HT1080 (cell line): ENCODE measurements around the gene IKZF2. TPM values are rescaled to one million over a fixed set of nuclear protein-coding genes. Genes with fewer than 3 reads are reported as not detected.

Source experiments
- DNase-seq: peaks from one replicate; pipeline ENCODE4 v3.0.0-alpha.2; 2015; ENCODE audit warnings: low read depth
- total RNA-seq: library from RNA; depleted of rRNA; stranded (reverse); fragments of >200 nt; shearing (Covaris generic); gene quantifications from 2 replicates; pipeline ENCODE4 v1.2.3, GENCODE V29; 2014

Gene IKZF2
- total RNA-seq, 1 experiment from 2014 or later = 1.6 TPM

- DNase-seq = no peak
Observed at GRCh38 chr2:213002383-213002782, 149.0 kb downstream of the IKZF2 start.

- DNase-seq = no peak
Observed at GRCh38 chr2:213001297-213001910, 150.0 kb downstream of the IKZF2 start.

- no peak for DNase-seq
Observed at GRCh38 chr2:212998626-212999359, 152.6 kb downstream of the IKZF2 start.

GRCh38 chr2:212997526-212998020 lies 153.8 kb downstream of the IKZF2 start:
- DNase-seq = no peak

- DNase-seq = peak; percentile 20
Observed at GRCh38 chr2:212995920-212996319, 155.5 kb downstream of the IKZF2 start.

- no peak for DNase-seq
Observed at GRCh38 chr2:212994976-212995375, 156.4 kb downstream of the IKZF2 start.

GRCh38 chr2:212991120-212991519 lies 160.3 kb downstream of the IKZF2 start:
- DNase-seq = no peak

GRCh38 chr2:212990697-212991096 lies 160.7 kb downstream of the IKZF2 start:
- no peak for DNase-seq

- no peak for DNase-seq
Observed at GRCh38 chr2:212987492-212987891, 163.9 kb downstream of the IKZF2 start.

- DNase-seq = no peak
Observed at GRCh38 chr2:212984129-212984528, 167.3 kb downstream of the IKZF2 start.

- DNase-seq = no peak
Observed at GRCh38 chr2:212979799-212980198, 171.6 kb downstream of the IKZF2 start.

GRCh38 chr2:212979046-212979612 lies 172.3 kb downstream of the IKZF2 start:
- DNase-seq = no peak

GRCh38 chr2:212977152-212977551 lies 174.3 kb downstream of the IKZF2 start:
- DNase-seq = no peak

GRCh38 chr2:212975333-212975732 lies 176.1 kb downstream of the IKZF2 start:
- no peak for DNase-seq

GRCh38 chr2:212974692-212975091 lies 176.7 kb downstream of the IKZF2 start:
- DNase-seq = peak; percentile 75

GRCh38 chr2:212973347-212973746 lies 178.1 kb downstream of the IKZF2 start:
- DNase-seq = no peak

GRCh38 chr2:212970132-212970531 lies 181.3 kb downstream of the IKZF2 start:
- DNase-seq = no peak

GRCh38 chr2:212968284-212969081 lies 182.9 kb downstream of the IKZF2 start:
- DNase-seq = no peak

- no peak for DNase-seq
Observed at GRCh38 chr2:212966884-212967283, 184.5 kb downstream of the IKZF2 start.

- DNase-seq = no peak
Observed at GRCh38 chr2:212962691-212963090, 188.7 kb downstream of the IKZF2 start.

- no peak for DNase-seq
Observed at GRCh38 chr2:212961255-212961654, 190.2 kb downstream of the IKZF2 start.

GRCh38 chr2:212960336-212960735 lies 191.1 kb downstream of the IKZF2 start:
- DNase-seq = no peak
